Right cardiac atrium (tissue), 5 donors: ENCODE results near the gene SLC39A8. TPM values are rescaled to one million over a fixed set of nuclear protein-coding genes. Genes with fewer than 3 reads are reported as not detected.

ENCODE experiments used
- ATAC-seq, 2 donors: fragments of 200-7000 bp; cut with Tn5 transposase; one replicate each; pipeline versions ENCODE4 v1.8.0 to v1.9.1; 2020; ENCODE audit warnings: moderate library complexity in 2 of 2, mild to moderate bottlenecking in 1 of 2
- DNase-seq, 3 donors: peaks; one replicate each; pipeline ENCODE4 v3.0.0-alpha.2; 2020
- H3K27ac ChIP-seq: one replicate; pipeline ENCODE4 v1.5.1; 2013; ENCODE audit warnings: mild to moderate bottlenecking, low read length, control low read depth, moderate library complexity
- H3K27me3 ChIP-seq: one replicate; pipeline ENCODE4 v1.6.1; 2013; ENCODE audit not compliant: control insufficient read depth, insufficient read depth
- H3K4me1 ChIP-seq: one replicate; pipeline ENCODE4 v1.6.1; 2013; ENCODE audit warnings: low read length; ENCODE audit not compliant: control insufficient read depth, insufficient read depth
- H3K4me3 ChIP-seq: one replicate; pipeline ENCODE4 v1.5.1; 2013; ENCODE audit warnings: low read length, control low read depth
- H3K9me3 ChIP-seq: one replicate; pipeline ENCODE4 v1.6.1; 2013; ENCODE audit warnings: low read length; ENCODE audit not compliant: control insufficient read depth
- WGBS: extraction: QIAGEN DNeasy Blood & Tissue Kit; methylation state at CpG from one replicate; pipeline ENCODE4 v1.1.7; 2013; 5-methylcytosine and 5-hydroxymethylcytosine counted together
- intact Hi-C, 4 donors: fragments of 100-400 bp; cut with DNase I; formaldehyde crosslinking; loops; one replicate each; pipeline versions ENCODE4 v1.11.0 to v1.14.0; 2022 to 2023
- polyA plus RNA-seq: library from polyadenylated mRNA; stranded (reverse); fragments of 200-250 nt; gene quantifications from one replicate; pipeline ENCODE4 v1.2.3, GENCODE V29; 2013
- total RNA-seq, 4 donors: library from RNA; stranded (reverse); fragmentation: NEBNext Ultra II Directional; extraction: Animal tissue kit (Norgen Biotek cat#: 25700); gene quantifications; one replicate each; pipeline ENCODE4 v1.2.1, GENCODE V29; 2021
- donor health status: healthy with polysubstance abuse.
- donor health status: DM: no; HTN: yes; CAD: no.
- donor health status: DM: no; HTN: no; CAD: no.
- donor health status: DM: no; HTN: yes; CAD: no; lungs with severe emphysema.
- donor health status: DM: yes; HTN: yes; CAD: no.

The SLC39A8 gene
- total and polyA plus RNA-seq, 5 donors, result 60.5 to 92.3 (median 79.9) TPM

DNA sequence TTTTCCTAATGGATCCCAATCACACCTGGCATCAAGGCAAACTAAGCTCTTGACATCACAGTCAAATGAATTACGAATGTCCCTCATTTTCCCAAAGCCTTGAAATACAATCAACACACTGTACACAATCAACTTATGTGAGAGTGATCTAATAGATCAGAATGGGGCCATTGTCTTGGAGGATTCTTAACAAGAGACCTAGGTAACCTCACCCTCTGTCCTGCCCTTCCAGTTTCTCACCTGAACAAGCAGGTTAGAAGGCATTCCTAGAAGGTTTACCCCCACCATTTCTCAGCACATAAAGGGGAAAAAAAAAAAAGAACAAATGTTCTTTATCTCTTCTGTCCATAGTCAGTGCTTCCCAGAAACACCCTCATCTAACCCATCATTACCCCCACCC, 6.3 kb downstream of the SLC39A8 start:
- 96% methylated on average over 1 of the region's 1 CpG for WGBS
- ATAC-seq, result no peak
- H3K4me3 ChIP-seq, result no peak overlapping the region

DNA sequence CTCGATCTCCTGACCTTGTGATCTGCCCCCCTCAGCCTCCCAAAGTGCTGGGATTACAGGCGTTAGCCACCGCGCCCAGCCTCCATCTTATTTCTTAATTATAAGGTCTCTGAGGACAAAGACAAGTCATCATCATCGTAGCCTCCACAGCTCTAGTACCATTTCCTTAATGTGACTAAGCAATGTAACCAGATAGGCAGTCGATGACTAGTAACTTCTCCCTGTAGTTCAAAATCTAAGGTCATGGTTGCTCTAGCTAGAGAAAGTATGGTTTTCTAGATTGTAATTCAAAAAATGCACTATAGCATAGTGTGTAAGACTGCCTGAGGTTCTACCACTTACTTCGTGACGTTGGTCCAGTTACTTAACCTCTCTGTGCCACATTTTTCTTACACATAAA, 6.9 kb downstream of the SLC39A8 start:
- no peak for ATAC-seq
- Histone ChIP-seq H3K9me3 (no peaks in the 10 kb centered on the region), H3K4me3 (no peak overlapping the region), H3K27ac (no peak overlapping the region), H3K27me3 (no peaks in the 10 kb centered on the region), H3K4me1 (no peaks in the 10 kb centered on the region)
- intact Hi-C loops, result no loop called here
- DNase-seq, result no peak
- 97% methylated on average over 8 of the region's 8 CpGs for WGBS

More for the DNA sequence above, 6.3 kb downstream of the SLC39A8 start:
- intact Hi-C loops, result no loop called here
- DNase-seq, result no peak
- Histone ChIP-seq H3K9me3 (no peaks in the 10 kb centered on the region), H3K27ac (no peak overlapping the region), H3K4me1 (no peaks in the 10 kb centered on the region), H3K27me3 (no peaks in the 10 kb centered on the region)

- H3K27me3 ChIP-seq, result no peaks in the 10 kb centered on the region
- ATAC-seq (no peak), DNase-seq (no peak)
- H3K27ac ChIP-seq, result no peak overlapping the region
- 95% methylated on average over 2 of the region's 2 CpGs for WGBS
- intact Hi-C loops, result no loop called here
- H3K4me1 ChIP-seq, result no peaks in the 10 kb centered on the region
- no peak overlapping the region for H3K4me3 ChIP-seq
- no peaks in the 10 kb centered on the region for H3K9me3 ChIP-seq
Observed at GRCh38 chr4:102335616-102336015, 9.7 kb downstream of the SLC39A8 start.

GRCh38 chr4:102334624-102335023, 10.7 kb downstream of the SLC39A8 start:
- 95% methylated on average over 2 of the region's 2 CpGs for WGBS
- intact Hi-C loops, result no loop called here
- Histone ChIP-seq H3K4me3 (no peak overlapping the region), H3K27ac (no peak overlapping the region), H3K27me3 (no peaks in the 10 kb centered on the region), H3K4me1 (no peaks in the 10 kb centered on the region), H3K9me3 (no peaks in the 10 kb centered on the region)
- ATAC-seq (no peak), DNase-seq (no peak)

DNA sequence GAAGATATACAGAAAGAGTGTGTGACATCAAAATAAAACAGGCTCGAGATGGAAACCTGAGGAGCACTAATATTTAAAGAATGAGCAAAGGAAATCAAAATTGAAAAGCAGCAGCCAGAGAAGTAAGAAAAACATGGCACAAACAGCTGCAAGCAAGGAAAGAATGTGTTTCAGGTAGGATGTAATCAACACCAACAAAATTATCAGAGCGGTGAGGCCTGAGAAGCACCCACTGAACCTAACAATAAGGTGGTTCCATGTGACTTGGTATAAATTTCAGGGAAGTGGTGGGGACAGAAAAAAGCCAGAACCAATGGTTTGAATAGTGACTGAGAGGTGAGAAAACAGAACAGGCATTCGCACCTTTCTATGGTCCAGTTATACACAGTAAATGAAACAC, 11.5 kb downstream of the SLC39A8 start:
- no peak for ATAC-seq
- no peaks in the 10 kb centered on the region for H3K9me3 ChIP-seq
- 92% methylated on average over 3 of the region's 3 CpGs for WGBS
- H3K27me3 ChIP-seq, result no peaks in the 10 kb centered on the region
- no peak overlapping the region for H3K27ac ChIP-seq
- no peak overlapping the region for H3K4me3 ChIP-seq
- H3K4me1 ChIP-seq, result no peaks in the 10 kb centered on the region
- DNase-seq, result no peak
- intact Hi-C loops, result no loop called here

DNA sequence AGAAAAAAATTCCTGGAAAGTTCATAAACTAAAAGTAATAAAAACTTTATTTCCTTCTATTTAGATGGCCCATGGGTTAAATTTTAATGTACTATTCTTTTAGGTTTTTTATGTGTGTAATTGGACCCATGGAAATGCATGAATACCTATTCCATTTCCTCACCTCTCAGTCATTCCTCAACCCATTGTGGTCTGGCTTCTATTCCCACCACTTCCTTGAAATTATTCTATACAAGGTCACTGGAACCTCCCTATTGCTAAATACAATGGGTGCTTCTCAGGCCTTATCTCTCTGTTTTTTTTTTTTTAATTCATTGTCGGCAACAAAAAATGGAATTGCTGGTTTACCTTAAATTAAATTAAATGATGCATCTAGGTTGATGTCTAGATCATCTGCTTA, 17.2 kb downstream of the SLC39A8 start:
- ATAC-seq (no peak), DNase-seq (no peak)
- Histone ChIP-seq H3K4me3 (no peak overlapping the region), H3K27me3 (no peaks in the 10 kb centered on the region), H3K4me1 (no peaks in the 10 kb centered on the region), H3K27ac (no peak overlapping the region), H3K9me3 (no peaks in the 10 kb centered on the region)
- intact Hi-C loops, result no loop called here
- WGBS, result 71% methylated on average over 1 of the region's 1 CpG

DNA sequence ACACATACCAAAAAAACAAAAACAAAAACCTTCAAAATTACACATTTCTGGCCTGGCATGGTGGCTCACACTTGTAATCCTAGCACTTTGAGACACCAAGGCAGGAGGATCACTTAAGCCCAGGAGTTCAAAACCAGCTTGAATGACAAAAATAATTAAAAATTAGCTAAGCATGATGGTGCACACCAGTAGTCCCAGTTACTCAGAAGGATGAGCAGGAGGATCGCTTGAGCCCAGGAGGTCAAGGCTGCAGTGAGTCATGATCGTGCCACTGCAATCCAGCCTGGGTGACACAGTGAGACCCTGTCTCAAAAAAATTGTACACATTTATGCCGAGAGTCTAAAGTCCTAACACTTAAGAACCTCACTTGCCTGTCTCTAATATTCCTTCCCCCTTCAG, 18.3 kb downstream of the SLC39A8 start:
- H3K4me1 ChIP-seq, result no peaks in the 10 kb centered on the region
- H3K27ac ChIP-seq, result no peak overlapping the region
- intact Hi-C loops, result no loop called here
- no peak overlapping the region for H3K4me3 ChIP-seq
- H3K27me3 ChIP-seq, result no peaks in the 10 kb centered on the region
- no peaks in the 10 kb centered on the region for H3K9me3 ChIP-seq
- ATAC-seq, result no peak
- WGBS, result 96% methylated on average over 3 of the region's 3 CpGs
- no peak for DNase-seq

DNA sequence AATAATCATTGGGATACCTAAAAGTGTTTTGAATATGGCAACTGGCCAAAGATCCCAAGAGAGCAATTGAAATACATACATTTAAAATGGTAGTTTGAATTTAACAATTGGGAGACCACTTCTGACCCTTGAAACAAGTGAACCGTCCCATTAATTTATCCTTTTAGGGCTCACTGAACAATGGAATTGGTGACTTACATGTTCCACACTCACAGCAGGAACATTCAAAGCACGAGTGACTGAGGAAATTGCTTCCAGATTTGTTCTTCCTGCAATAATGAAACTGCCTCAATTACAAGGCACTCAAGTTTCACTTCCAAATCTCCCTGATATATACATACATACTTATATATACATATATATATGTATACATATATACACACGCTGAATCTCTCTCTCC, 20.6 kb downstream of the SLC39A8 start:
- 61% methylated on average over 3 of the region's 3 CpGs for WGBS
- peaks cover under 1% of the 10 kb centered on the region for H3K4me1 ChIP-seq
- DNase-seq (no peak), ATAC-seq (no peak)
- no peak overlapping the region for H3K27ac ChIP-seq
- no peaks in the 10 kb centered on the region for H3K9me3 ChIP-seq
- intact Hi-C loops, result no loop called here
- H3K27me3 ChIP-seq, result no peaks in the 10 kb centered on the region
- H3K4me3 ChIP-seq, result no peak overlapping the region

- H3K9me3 ChIP-seq, result no peaks in the 10 kb centered on the region
- DNase-seq (no peak), ATAC-seq (no peak)
- 97% methylated on average over 2 of the region's 2 CpGs for WGBS
- H3K27ac ChIP-seq, result no peak overlapping the region
- H3K27me3 ChIP-seq, result no peaks in the 10 kb centered on the region
- H3K4me1 ChIP-seq, result peaks cover 2% of the 10 kb centered on the region
- no peak overlapping the region for H3K4me3 ChIP-seq
- intact Hi-C loops, result no loop called here
Observed at GRCh38 chr4:102322736-102323135, 22.5 kb downstream of the SLC39A8 start.

DNA sequence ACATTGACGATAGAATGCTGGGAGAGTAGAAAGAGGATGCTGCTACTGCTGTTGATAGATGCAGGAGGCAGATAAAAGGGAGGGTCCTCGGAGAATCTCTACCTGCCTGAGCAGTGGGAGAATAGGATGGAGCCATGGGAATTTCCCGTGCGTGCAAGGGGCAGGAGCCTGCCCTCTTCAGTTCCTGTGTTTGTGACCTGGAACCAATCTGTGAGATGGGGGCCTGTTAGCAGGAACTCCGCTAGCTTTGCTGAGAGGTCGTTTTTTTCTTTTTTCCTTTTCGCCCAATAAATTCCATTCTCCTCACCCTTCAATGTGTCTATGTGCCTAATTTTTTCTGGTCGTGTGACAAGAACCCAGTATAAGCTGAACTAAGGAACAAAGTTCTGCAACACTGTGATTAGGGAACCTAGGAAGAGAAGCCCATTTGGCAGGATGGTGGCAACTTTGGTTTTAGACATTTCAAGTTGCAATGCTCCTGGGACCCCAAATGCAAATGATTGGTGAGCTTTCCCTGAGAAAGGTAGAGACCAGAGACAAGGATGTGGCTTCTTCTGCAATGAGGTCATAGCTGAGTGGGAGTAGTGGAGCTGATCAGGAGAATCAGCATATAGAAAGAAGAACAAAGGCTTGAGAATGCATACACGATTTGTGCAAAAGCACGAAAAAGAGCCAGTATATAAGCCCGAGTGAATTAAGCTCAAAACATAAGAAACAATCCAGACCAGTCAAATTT, 23.9 kb downstream of the SLC39A8 start:
- DNase-seq, result no peak
- no peaks in the 10 kb centered on the region for H3K27me3 ChIP-seq
- ATAC-seq, result no peak
- peaks cover 2% of the 10 kb centered on the region for H3K4me1 ChIP-seq
- no peaks in the 10 kb centered on the region for H3K9me3 ChIP-seq
- no peak overlapping the region for H3K4me3 ChIP-seq
- 86% methylated on average over 11 of the region's 11 CpGs for WGBS
- H3K27ac ChIP-seq, result no peak overlapping the region
- intact Hi-C loops, result no loop called here

GRCh38 chr4:102319594-102319993, 25.7 kb downstream of the SLC39A8 start:
- no peaks in the 10 kb centered on the region for H3K9me3 ChIP-seq
- intact Hi-C loops, result no loop called here
- H3K27me3 ChIP-seq, result no peaks in the 10 kb centered on the region
- 58% methylated on average over 3 of the region's 3 CpGs for WGBS
- DNase-seq, result no peak
- H3K27ac ChIP-seq, result no peak overlapping the region
- H3K4me3 ChIP-seq, result no peak overlapping the region
- peaks cover 2% of the 10 kb centered on the region for H3K4me1 ChIP-seq
- ATAC-seq, result no peak

DNA sequence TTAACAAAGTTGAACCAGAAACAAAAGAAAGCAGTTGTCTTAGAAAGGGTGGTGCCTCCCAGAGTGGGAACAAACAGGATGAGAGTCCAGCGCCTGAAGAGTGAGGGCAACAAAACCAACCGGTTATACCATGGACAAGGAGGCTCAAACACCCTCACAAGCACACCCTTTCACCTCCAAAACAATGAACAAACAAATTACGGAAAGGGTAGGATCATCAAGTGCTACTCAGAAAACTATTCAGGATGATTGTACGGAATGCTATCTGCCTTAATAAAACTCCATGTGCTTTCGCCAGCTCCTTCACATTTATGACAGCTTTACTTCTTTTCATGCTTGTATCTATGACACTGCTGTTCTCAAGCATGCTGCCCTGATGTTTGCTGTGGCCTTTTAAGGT, 26.8 kb downstream of the SLC39A8 start:
- no peak for DNase-seq
- H3K9me3 ChIP-seq, result no peaks in the 10 kb centered on the region
- no peaks in the 10 kb centered on the region for H3K27me3 ChIP-seq
- peak in 1 of 2 donors; percentile 38 for ATAC-seq
- H3K4me3 ChIP-seq, result no peak overlapping the region
- intact Hi-C loops, result no loop called here
- WGBS, result 68% methylated on average over 5 of the region's 5 CpGs
- peak overlapping the region; percentile 15 for H3K27ac ChIP-seq
- peaks cover 2% of the 10 kb centered on the region for H3K4me1 ChIP-seq
